Measurements from ENCODE around the gene PDCD2L. TPM values are rescaled to one million over a fixed set of nuclear protein-coding genes. Genes with fewer than 3 reads are reported as not detected.
"Not testable (repeated sequence)": the region's sequence is repeated elsewhere in the genome, so short reads cannot be mapped to it uniquely, and the experiment has no call there.

The PDCD2L gene
- total RNA-seq, 1 experiment from 2014 or later, result 24.4 TPM

GRCh38 chr19:34469026-34469425, 64.8 kb downstream of the PDCD2L start:
- not testable (repeated sequence) for DNase-seq (ENCODE audit: low read depth)

GRCh38 chr19:34471906-34472700, 67.9 kb downstream of the PDCD2L start:
- DNase-seq (ENCODE audit: low read depth), result no peak

- peak; percentile 30 for DNase-seq (ENCODE audit: low read depth)
Measured at GRCh38 chr19:34474233-34474989, 70.2 kb downstream of the PDCD2L start.

GRCh38 chr19:34475026-34475974, 71.1 kb downstream of the PDCD2L start:
- peak; percentile 90 for DNase-seq (ENCODE audit: low read depth)

Other genes starting within 250 kb of the PDCD2L start
- gene LSM14A, start 231.9 kb upstream of the PDCD2L start, total RNA-seq (2014; rRNA removed; shearing (Covaris generic)), result 40.4 and 51.8 TPM in 2 replicates
- gene GARRE1, start 149.8 kb upstream of the PDCD2L start, total RNA-seq (2014; rRNA removed; shearing (Covaris generic)), result 8.4 and 12.4 TPM in 2 replicates
- gene GPI, start 39.2 kb upstream of the PDCD2L start, total RNA-seq (2014; rRNA removed; shearing (Covaris generic)), result 175 and 224 TPM in 2 replicates
- 138 and 188 TPM in 2 replicates for gene UBA2, start 24.0 kb downstream of the PDCD2L start, total RNA-seq (2014; rRNA removed; shearing (Covaris generic))
- 10.1 and 15.3 TPM in 2 replicates for gene WTIP, start 77.4 kb downstream of the PDCD2L start, total RNA-seq (2014; rRNA removed; shearing (Covaris generic))

Data from M059J (cell line).